ENCODE results near the gene CRADD. TPM values are rescaled to one million over a fixed set of nuclear protein-coding genes. Genes with fewer than 3 reads are reported as not detected.

The CRADD gene
- total and polyA plus RNA-seq, 2 donors (not counting 3 experiments of a cell fraction or from before 2014, with no cell fraction given) = 11.7 to 14.5 TPM

DNA sequence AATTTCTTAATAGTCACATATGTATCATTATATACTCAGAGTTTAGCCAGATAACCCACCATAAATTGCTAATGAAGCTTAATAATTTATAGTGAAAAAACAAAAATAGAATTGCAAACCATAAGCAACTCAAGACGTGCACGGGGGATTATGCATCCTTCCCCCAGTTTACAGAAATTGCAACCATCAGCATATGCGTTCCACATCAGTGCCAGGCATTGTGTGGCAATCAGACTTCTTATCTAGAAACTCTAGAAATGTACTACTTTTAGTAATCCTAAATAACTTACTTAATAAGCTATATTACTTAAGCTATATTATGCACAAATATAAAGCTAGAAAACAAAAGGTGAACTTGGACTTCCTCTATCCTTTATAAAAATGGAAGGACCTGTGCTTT is 115.8 kb downstream of the CRADD start:
- dilution Hi-C loops (cut with MboI; ENCODE audit: extremely low pct_ligation_motif_present, low sequenced_read_pairs) = no loop called here
- POLR2A ChIA-PET = no interaction called here
- H4K20me1 ChIP-seq (replicated peaks; ENCODE audit: control insufficient read depth, extremely low read depth, insufficient read depth, low read length) = no peaks in the 10 kb centered on the region

More for the DNA sequence above, 115.8 kb downstream of the CRADD start:
- DNase-seq (ENCODE audit: low read depth, low spot score) (no peak), FAIRE-seq (no peak)
- Histone ChIP-seq H3K4me2 (ENCODE audit: insufficient read depth, low read length) (no peak overlapping the region), H3K79me2 (ENCODE audit: control insufficient read depth, insufficient read depth, low read length) (no peaks in the 10 kb centered on the region), H3K4me3 (replicated peaks in 1 of 3; ENCODE audit: insufficient read depth in 1 of 3, low read depth in 1 of 3, low read length in 3 of 3) (no peak overlapping the region), H3K36me3 (ENCODE audit: control insufficient read depth in 2 of 2, extremely low read depth in 1 of 2, insufficient read depth in 2 of 2, low read length in 2 of 2) (no peaks in the 10 kb centered on the region), H2AFZ (ENCODE audit: low read depth, low read length) (no peak overlapping the region), H3K9me1 (replicated peaks; ENCODE audit: control insufficient read depth, extremely low read depth, insufficient read depth, low read length) (no peaks in the 10 kb centered on the region), H3K9me3 (replicated peaks; ENCODE audit: control insufficient read depth, insufficient read depth, low read length) (no peaks in the 10 kb centered on the region), H3K9ac (replicated peaks; ENCODE audit: extremely low read depth, insufficient read depth, low read length) (no peak overlapping the region), H3K4me1 (ENCODE audit: control insufficient read depth, extremely low read depth, insufficient read depth, low read length) (peaks cover 11% of the 10 kb centered on the region), H3K27me3 (ENCODE audit: control insufficient read depth in 2 of 2, insufficient read depth in 2 of 2, low read length in 2 of 2) (no peaks in the 10 kb centered on the region), H3K27ac (ENCODE audit: insufficient read depth, low read depth, low read length) (no peak overlapping the region)
- no peak for TF ChIP-seq JUN (IDR thresholded peaks at IDR 0.05; ENCODE audit: borderline replicate concordance, insufficient read depth, insufficient read length, low read depth)
- TF ChIP-seq POLR2AphosphoS5 (IDR thresholded peaks at IDR 0.05; ENCODE audit: insufficient read depth, low read depth, low read length) = no peak
- TF ChIP-seq MAX (IDR thresholded peaks at IDR 0.05; ENCODE audit: insufficient read depth, insufficient read length) = no peak
- no peak for TF ChIP-seq POLR2A (IDR thresholded peaks at IDR 0.05; ENCODE audit: low read depth, low read length)
- no peak for TF ChIP-seq EZH2 (IDR thresholded peaks at IDR 0.05; ENCODE audit: borderline replicate concordance, low read depth, low read length, severe bottlenecking)
- no peak for TF ChIP-seq GATA2 (IDR thresholded peaks at IDR 0.05; ENCODE audit: insufficient read depth, insufficient read length, low read depth, low read length)
- no peak for TF ChIP-seq FOS (IDR thresholded peaks at IDR 0.05; ENCODE audit: borderline replicate concordance, insufficient read depth, low read length)
- TF ChIP-seq CTCF (IDR thresholded peaks at IDR 0.05; ENCODE audit: extremely low read depth in 1 of 2, insufficient read depth in 1 of 2, low read depth in 1 of 2, low read length in 2 of 2) = no peak
- no peak for TF ChIP-seq MYC (IDR thresholded peaks at IDR 0.05; ENCODE audit: low read depth, low read length)
- CTCF ChIA-PET = interaction anchor here (1.0 to 1.5 kb wide), 2 partner anchors 10 to 25 kb away, joined by 4 to 5 read pairs; no protein-coding TSS in a partner anchor
- BruUV-seq (replicated peaks) = no TSS peak
- intact Hi-C loops (cut with micrococcal nuclease) = no loop called here
